Neuron (in vitro differentiated cells): ENCODE results near the gene WNT8A.
"Not testable (repeated sequence)": the region's sequence is repeated elsewhere in the genome, so short reads cannot be mapped to it uniquely, and the experiment has no call there.

Source experiments
- H2AFZ ChIP-seq: one replicate; pipeline ENCODE4 v1.6.1; 2013; ENCODE audit warnings: low read depth, mild to moderate bottlenecking, inconsistent platforms, low read length, moderate library complexity
- H3K27me3 ChIP-seq: one replicate; pipeline ENCODE4 v1.6.1; 2013; ENCODE audit warnings: low read length; ENCODE audit not compliant: insufficient read depth
- H3K36me3 ChIP-seq: one replicate; pipeline ENCODE4 v1.6.1; 2013; ENCODE audit warnings: low read length; ENCODE audit not compliant: insufficient read depth
- H3K4me1 ChIP-seq: one replicate; pipeline ENCODE4 v1.6.1; 2013; ENCODE audit warnings: low read length; ENCODE audit not compliant: insufficient read depth
- H3K4me3 ChIP-seq: 2 replicates; pipeline ENCODE4 v1.5.1; 2013; ENCODE audit warnings: mild to moderate bottlenecking, low read length, moderate library complexity
- H3K9me3 ChIP-seq: one replicate; pipeline ENCODE4 v1.6.1; 2013; ENCODE audit warnings: low read length

WNT8A gene

GRCh38 chr5:138065102-138065501, 18.7 kb upstream of the WNT8A start:
- Histone ChIP-seq H3K27me3 (no peaks in the 10 kb centered on the region), H3K4me1 (no peaks in the 10 kb centered on the region), H3K4me3 (no peak overlapping the region), H3K36me3 (no peaks in the 10 kb centered on the region), H2AFZ (no peak overlapping the region), H3K9me3 (no peaks in the 10 kb centered on the region)

- Histone ChIP-seq H3K4me1 (no peaks in the 10 kb centered on the region), H3K27me3 (no peaks in the 10 kb centered on the region)
Observed at GRCh38 chr5:138067945-138068344, 15.9 kb upstream of the WNT8A start.

GRCh38 chr5:138068742-138069600, 14.9 kb upstream of the WNT8A start:
- no peaks in the 10 kb centered on the region for H3K4me1 ChIP-seq
- H2AFZ ChIP-seq = no peak overlapping the region
- no peaks in the 10 kb centered on the region for H3K9me3 ChIP-seq
- no peaks in the 10 kb centered on the region for H3K36me3 ChIP-seq
- H3K4me3 ChIP-seq = no peak overlapping the region
- no peaks in the 10 kb centered on the region for H3K27me3 ChIP-seq

More at GRCh38 chr5:138067945-138068344, 15.9 kb upstream of the WNT8A start:
- no peak overlapping the region for H2AFZ ChIP-seq
- H3K9me3 ChIP-seq = no peaks in the 10 kb centered on the region
- H3K36me3 ChIP-seq = no peaks in the 10 kb centered on the region
- H3K4me3 ChIP-seq = no peak overlapping the region

GRCh38 chr5:138070026-138070425, 13.8 kb upstream of the WNT8A start:
- not testable (repeated sequence) for H2AFZ ChIP-seq, H3K36me3 ChIP-seq, H3K4me3 ChIP-seq, H3K27me3 ChIP-seq, H3K9me3 ChIP-seq, H3K4me1 ChIP-seq

GRCh38 chr5:138077064-138077696, 6.7 kb upstream of the WNT8A start:
- no peaks in the 10 kb centered on the region for H3K36me3 ChIP-seq
- no peaks in the 10 kb centered on the region for H3K9me3 ChIP-seq
- no peak overlapping the region for H3K4me3 ChIP-seq
- H2AFZ ChIP-seq = no peak overlapping the region
- H3K4me1 ChIP-seq = no peaks in the 10 kb centered on the region
- H3K27me3 ChIP-seq = peaks cover 4% of the 10 kb centered on the region

GRCh38 chr5:138078006-138078643, 5.7 kb upstream of the WNT8A start:
- no peaks in the 10 kb centered on the region for H3K9me3 ChIP-seq
- H3K36me3 ChIP-seq = no peaks in the 10 kb centered on the region
- no peak overlapping the region for H2AFZ ChIP-seq
- peaks cover 4% of the 10 kb centered on the region for H3K27me3 ChIP-seq
- no peaks in the 10 kb centered on the region for H3K4me1 ChIP-seq
- no peak overlapping the region for H3K4me3 ChIP-seq

- H3K4me3 ChIP-seq = no peak overlapping the region
Observed at GRCh38 chr5:138082033-138082432, 1.8 kb upstream of the WNT8A start.

GRCh38 chr5:138091685-138092084, 7.9 kb downstream of the WNT8A start:
- H3K9me3 ChIP-seq = no peaks in the 10 kb centered on the region
- no peaks in the 10 kb centered on the region for H3K4me1 ChIP-seq
- no peak overlapping the region for H2AFZ ChIP-seq
- H3K36me3 ChIP-seq = no peaks in the 10 kb centered on the region
- H3K27me3 ChIP-seq = peaks cover 9% of the 10 kb centered on the region
- no peak overlapping the region for H3K4me3 ChIP-seq

More at GRCh38 chr5:138082033-138082432, 1.8 kb upstream of the WNT8A start:
- Histone ChIP-seq H3K27me3 (peaks cover 4% of the 10 kb centered on the region), H3K4me1 (no peaks in the 10 kb centered on the region), H3K9me3 (no peaks in the 10 kb centered on the region), H3K36me3 (no peaks in the 10 kb centered on the region), H2AFZ (no peak overlapping the region)

- Histone ChIP-seq H3K4me1 (no peaks in the 10 kb centered on the region), H3K27me3 (peaks cover 9% of the 10 kb centered on the region), H3K36me3 (no peaks in the 10 kb centered on the region), H3K4me3 (no peak overlapping the region), H3K9me3 (no peaks in the 10 kb centered on the region), H2AFZ (no peak overlapping the region)
Observed at GRCh38 chr5:138092301-138092700, 8.5 kb downstream of the WNT8A start.

GRCh38 chr5:138093036-138093435, 9.2 kb downstream of the WNT8A start:
- Histone ChIP-seq H2AFZ (no peak overlapping the region), H3K4me3 (no peak overlapping the region), H3K9me3 (no peaks in the 10 kb centered on the region), H3K27me3 (peaks cover 9% of the 10 kb centered on the region), H3K4me1 (no peaks in the 10 kb centered on the region), H3K36me3 (no peaks in the 10 kb centered on the region)

- H3K27me3 ChIP-seq = peaks cover 9% of the 10 kb centered on the region
- H3K4me1 ChIP-seq = no peaks in the 10 kb centered on the region
- H3K9me3 ChIP-seq = no peaks in the 10 kb centered on the region
- H2AFZ ChIP-seq = no peak overlapping the region
- H3K4me3 ChIP-seq = no peak overlapping the region
- H3K36me3 ChIP-seq = no peaks in the 10 kb centered on the region
Observed at GRCh38 chr5:138095100-138095907, 11.5 kb downstream of the WNT8A start.

GRCh38 chr5:138096363-138096762, 12.5 kb downstream of the WNT8A start:
- no peak overlapping the region for H2AFZ ChIP-seq
- peaks cover 9% of the 10 kb centered on the region for H3K27me3 ChIP-seq
- no peaks in the 10 kb centered on the region for H3K4me1 ChIP-seq
- no peaks in the 10 kb centered on the region for H3K36me3 ChIP-seq
- H3K4me3 ChIP-seq = no peak overlapping the region
- no peaks in the 10 kb centered on the region for H3K9me3 ChIP-seq
